ENCODE measurements around the gene NSG1. TPM values are rescaled to one million over a fixed set of nuclear protein-coding genes. Genes with fewer than 3 reads are reported as not detected.

Gene NSG1
- total RNA-seq, 1 donor from 2014 or later, result 52.4 TPM

DNA sequence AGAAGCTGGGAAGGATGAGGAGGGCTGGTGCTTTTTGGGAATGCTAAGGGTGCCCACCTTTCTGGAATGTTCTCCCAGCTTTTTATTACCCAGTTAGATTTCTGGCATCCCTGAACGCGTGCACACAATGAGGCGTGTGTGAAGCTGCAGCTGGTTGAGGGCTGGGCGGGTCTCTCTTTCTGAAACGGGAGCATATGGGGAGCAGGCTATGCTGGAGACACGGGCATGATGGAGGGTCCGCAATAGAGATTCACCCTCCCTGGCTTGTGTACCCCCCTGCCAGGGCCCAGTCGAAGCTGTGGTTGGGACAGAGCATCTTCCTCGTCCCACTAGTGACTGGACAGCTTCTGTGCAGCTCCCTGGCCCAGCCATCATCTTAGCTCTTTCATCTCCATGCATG, 8.5 kb downstream of the NSG1 start:
- Mint-ChIP-seq H3K4me3 (ENCODE audit: low read depth) (no peak overlapping the region), H3K4me1 (ENCODE audit: low read depth) (no peaks in the 10 kb centered on the region), H3K27ac (no peak overlapping the region), H3K9me3 (ENCODE audit: low read depth) (no peaks in the 10 kb centered on the region), H3K27me3 (peaks cover 6% of the 10 kb centered on the region), H3K36me3 (ENCODE audit: insufficient read depth) (peaks cover 35% of the 10 kb centered on the region)
- no peak for DNase-seq (ENCODE audit: low spot score, unreplicated experiment)
- TF ChIP-seq, protein P1, sequence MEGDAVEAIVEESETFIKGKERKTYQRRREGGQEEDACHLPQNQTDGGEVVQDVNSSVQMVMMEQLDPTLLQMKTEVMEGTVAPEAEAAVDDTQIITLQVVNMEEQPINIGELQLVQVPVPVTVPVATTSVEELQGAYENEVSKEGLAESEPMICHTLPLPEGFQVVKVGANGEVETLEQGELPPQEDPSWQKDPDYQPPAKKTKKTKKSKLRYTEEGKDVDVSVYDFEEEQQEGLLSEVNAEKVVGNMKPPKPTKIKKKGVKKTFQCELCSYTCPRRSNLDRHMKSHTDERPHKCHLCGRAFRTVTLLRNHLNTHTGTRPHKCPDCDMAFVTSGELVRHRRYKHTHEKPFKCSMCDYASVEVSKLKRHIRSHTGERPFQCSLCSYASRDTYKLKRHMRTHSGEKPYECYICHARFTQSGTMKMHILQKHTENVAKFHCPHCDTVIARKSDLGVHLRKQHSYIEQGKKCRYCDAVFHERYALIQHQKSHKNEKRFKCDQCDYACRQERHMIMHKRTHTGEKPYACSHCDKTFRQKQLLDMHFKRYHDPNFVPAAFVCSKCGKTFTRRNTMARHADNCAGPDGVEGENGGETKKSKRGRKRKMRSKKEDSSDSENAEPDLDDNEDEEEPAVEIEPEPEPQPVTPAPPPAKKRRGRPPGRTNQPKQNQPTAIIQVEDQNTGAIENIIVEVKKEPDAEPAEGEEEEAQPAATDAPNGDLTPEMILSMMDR (IDR thresholded peaks at IDR 0.05; ENCODE audit: unreplicated experiment), result no peak

DNA sequence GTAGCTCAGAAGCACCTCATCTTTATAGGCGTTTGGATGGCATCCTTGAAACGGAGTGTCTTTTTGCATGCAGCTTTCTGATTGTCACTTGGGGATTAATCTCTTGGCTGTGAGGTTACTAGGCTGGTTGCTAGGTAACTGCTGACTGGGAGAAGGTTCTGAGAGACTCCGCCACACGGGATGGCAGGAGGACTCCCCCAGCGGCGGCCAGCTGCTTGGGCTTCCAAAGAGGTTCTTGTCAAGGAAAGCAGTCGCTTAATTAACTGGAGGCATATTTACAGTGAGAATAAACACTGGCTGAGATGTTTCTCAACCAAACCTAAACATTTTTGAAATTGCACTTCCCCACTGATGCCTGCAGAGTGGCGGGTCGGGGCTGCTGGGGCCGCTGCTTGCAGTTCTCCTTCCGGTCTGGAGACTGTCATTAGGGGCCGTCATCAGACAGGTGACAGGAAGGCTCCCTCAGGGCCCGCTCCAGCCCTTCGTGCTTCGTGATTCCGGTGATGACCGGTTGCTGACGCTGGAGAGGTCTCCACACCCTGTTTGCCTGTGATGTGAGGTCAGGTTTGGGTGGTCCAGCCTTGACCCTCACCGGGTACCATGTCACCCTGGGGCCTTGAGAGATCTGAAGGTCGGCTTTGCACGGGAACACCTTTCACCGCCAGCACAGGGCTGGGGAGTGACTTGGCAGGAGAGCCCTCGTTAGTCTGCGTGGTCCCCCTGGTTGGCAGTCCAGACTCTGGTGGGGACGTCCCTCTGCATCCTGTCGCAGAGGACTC, 9.1 kb downstream of the NSG1 start:
- H3K4me1 Mint-ChIP-seq (ENCODE audit: low read depth), result no peaks in the 10 kb centered on the region
- H3K27me3 Mint-ChIP-seq, result peaks cover 6% of the 10 kb centered on the region
- no peak for DNase-seq (ENCODE audit: low spot score, unreplicated experiment)
- H3K27ac Mint-ChIP-seq, result no peak overlapping the region
- H3K4me3 Mint-ChIP-seq (ENCODE audit: low read depth), result no peak overlapping the region
- H3K9me3 Mint-ChIP-seq (ENCODE audit: low read depth), result no peaks in the 10 kb centered on the region
- TF ChIP-seq, protein P1 (IDR thresholded peaks at IDR 0.05; ENCODE audit: unreplicated experiment), result peak; percentile 14
- H3K36me3 Mint-ChIP-seq (ENCODE audit: insufficient read depth), result peaks cover 34% of the 10 kb centered on the region

DNA sequence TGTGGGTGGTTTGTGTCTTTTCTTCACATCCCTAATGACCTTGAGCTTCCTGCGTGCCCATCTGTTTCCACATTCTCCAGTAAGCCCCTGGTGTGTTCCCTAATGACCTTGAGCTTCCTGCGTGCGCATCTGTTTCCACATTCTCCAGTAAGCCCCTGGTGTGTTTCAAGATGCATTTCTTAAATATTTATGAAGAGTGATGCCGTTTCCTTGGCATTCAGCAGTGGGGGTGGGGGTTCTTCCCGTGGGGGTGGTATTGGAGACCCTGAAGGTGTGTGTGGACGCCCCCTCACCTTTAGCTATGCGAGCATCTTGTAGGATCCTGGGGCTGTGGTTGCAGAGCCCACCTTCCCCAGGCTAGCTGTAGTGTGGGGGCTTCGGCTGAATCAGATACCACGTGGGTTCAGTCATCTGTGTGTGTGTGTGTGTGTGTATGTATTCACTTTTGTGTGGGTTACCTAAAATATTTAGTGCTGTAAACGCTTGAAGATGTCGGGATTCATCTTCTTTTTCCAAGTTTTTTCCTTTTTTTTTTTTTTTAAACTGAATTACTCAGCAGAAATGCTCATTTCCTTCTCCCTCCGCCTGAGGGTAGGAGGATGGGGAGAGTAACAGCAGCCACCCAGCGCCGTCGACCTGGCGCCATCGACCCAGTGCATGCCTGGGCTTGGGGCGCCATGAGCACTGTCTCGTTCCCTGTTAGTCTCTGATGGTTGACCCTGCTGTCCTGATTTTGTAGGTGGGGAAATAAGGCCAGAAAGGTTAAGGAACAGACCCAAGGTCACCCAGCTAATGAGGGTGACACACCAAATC, 9.9 kb downstream of the NSG1 start:
- H3K4me3 Mint-ChIP-seq (ENCODE audit: low read depth), result no peak overlapping the region
- H3K9me3 Mint-ChIP-seq (ENCODE audit: low read depth), result no peaks in the 10 kb centered on the region
- H3K36me3 Mint-ChIP-seq (ENCODE audit: insufficient read depth), result peaks cover 31% of the 10 kb centered on the region
- H3K4me1 Mint-ChIP-seq (ENCODE audit: low read depth), result no peaks in the 10 kb centered on the region
- H3K27ac Mint-ChIP-seq, result no peak overlapping the region
- TF ChIP-seq, protein P1 (IDR thresholded peaks at IDR 0.05; ENCODE audit: unreplicated experiment), result no peak
- no peak for DNase-seq (ENCODE audit: low spot score, unreplicated experiment)
- peaks cover 4% of the 10 kb centered on the region for H3K27me3 Mint-ChIP-seq

DNA sequence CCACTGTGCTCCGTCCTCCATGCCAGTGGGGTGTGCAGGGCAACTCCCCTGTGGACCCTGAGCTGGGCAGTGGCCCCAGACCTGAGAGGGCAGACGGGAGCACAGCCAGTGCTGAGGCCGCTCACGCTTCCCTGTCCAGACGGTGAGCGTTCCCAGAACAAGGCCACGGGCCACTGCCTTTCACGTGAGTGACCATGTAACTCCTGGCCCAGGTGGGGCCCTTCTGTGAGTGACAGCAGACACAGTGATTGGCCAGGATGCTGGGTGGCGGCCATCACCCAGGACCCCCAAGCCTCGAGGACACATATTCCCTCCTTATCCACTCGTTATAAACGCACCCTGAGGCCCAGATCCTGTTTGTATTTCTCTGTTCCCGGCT, 10.5 kb downstream of the NSG1 start:
- Mint-ChIP-seq H3K36me3 (ENCODE audit: insufficient read depth) (peaks cover 28% of the 10 kb centered on the region), H3K4me3 (ENCODE audit: low read depth) (no peak overlapping the region), H3K4me1 (ENCODE audit: low read depth) (no peaks in the 10 kb centered on the region), H3K9me3 (ENCODE audit: low read depth) (no peaks in the 10 kb centered on the region), H3K27me3 (peaks cover 4% of the 10 kb centered on the region), H3K27ac (peak overlapping the region; percentile 49)
- DNase-seq (ENCODE audit: low spot score, unreplicated experiment), result no peak
- TF ChIP-seq, protein P1 (IDR thresholded peaks at IDR 0.05; ENCODE audit: unreplicated experiment), result no peak

DNA sequence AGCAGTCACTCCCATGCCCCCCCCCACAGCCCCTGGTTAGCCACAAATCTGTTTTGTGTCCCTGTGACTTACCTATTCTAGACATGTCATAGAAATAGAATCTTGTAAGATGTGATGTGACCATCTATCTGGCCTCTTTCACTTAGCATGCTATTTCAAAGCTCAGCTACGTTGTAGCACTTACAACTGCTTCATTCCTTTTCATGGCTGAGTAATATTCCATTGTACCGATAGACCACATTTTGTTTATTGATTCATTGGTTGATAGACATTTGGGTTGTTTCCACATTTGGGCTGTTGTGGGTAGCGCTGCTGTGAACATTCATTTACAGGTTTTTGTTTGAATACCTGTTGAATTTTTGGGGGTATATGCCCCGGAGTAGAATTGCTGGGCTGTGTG, 11.5 kb downstream of the NSG1 start:
- Mint-ChIP-seq H3K9me3 (ENCODE audit: low read depth) (no peaks in the 10 kb centered on the region), H3K27me3 (peaks cover 4% of the 10 kb centered on the region), H3K4me3 (ENCODE audit: low read depth) (no peak overlapping the region), H3K4me1 (ENCODE audit: low read depth) (no peaks in the 10 kb centered on the region), H3K27ac (no peak overlapping the region), H3K36me3 (ENCODE audit: insufficient read depth) (peaks cover 29% of the 10 kb centered on the region)
- no peak for DNase-seq (ENCODE audit: low spot score, unreplicated experiment)
- TF ChIP-seq, protein P1 (IDR thresholded peaks at IDR 0.05; ENCODE audit: unreplicated experiment), result no peak
